Measurements from ENCODE around the gene PEX10. TPM values are rescaled to one million over a fixed set of nuclear protein-coding genes. Genes with fewer than 3 reads are reported as not detected.

The PEX10 gene
- total RNA-seq, 2 experiments from 2014 or later: 9.2 to 10.3 TPM

DNA sequence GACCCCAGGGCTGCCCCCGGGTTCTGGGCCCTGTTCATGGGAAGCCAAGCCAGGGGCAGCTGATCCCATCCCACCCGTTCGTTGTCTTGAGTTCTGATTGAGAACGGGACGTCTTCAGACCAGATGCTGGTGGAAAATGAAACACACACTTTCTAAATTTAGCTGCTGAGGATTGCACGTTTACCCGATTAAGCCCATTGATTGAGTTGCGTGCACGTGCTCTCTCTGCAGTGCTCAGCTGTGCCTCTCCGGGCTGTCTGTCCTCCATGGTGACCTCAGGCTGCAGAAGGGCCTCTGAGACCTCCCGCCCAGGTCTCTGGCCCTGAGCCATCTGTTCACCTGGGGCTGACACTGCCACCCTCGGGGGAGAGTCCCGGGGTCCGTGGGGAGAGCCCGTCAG is 27.0 kb upstream of the PEX10 start:
- Mint-ChIP-seq H3K36me3 (ENCODE audit: low read depth) (no peaks in the 10 kb centered on the region), H3K27ac (no peak overlapping the region), H3K27me3 (peaks cover 5% of the 10 kb centered on the region), H3K9me3 (no peaks in the 10 kb centered on the region), H3K4me1 (no peaks in the 10 kb centered on the region), H3K4me3 (no peak overlapping the region)
- POLR2A ChIA-PET: no interaction called here
- CTCF ChIA-PET: interaction anchor here (0.7 kb wide), 1 partner anchor 19 kb away, joined by 5 read pairs; no protein-coding TSS in a partner anchor
- DNase-seq: no peak

DNA sequence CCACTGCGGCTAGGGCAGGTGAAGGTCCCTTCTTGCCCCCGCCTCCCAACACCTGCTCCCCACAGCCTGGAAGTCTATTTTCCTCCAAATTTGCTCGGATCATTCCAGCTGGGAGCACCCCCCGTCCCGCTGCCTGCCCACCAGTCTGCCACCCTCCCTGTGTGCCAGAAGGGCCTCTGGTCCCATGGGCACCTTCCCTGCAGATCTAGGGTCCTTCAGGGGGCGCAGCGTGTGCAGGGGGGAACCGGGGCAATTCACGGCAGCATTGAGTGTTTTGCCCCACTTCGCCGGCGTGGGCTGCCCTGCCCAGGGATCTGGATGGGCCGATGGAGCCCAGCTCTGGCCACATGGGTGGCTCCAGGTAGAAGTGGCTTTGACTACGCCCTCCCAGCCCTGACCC is 26.3 kb upstream of the PEX10 start:
- Mint-ChIP-seq H3K27ac (no peak overlapping the region), H3K4me1 (no peaks in the 10 kb centered on the region), H3K9me3 (no peaks in the 10 kb centered on the region), H3K4me3 (no peak overlapping the region), H3K36me3 (ENCODE audit: low read depth) (no peaks in the 10 kb centered on the region), H3K27me3 (peaks cover 5% of the 10 kb centered on the region)
- ChIA-PET CTCF (no interaction called here), POLR2A (no interaction called here)
- DNase-seq: no peak

GRCh38 chr1:2438038-2438437 is 25.7 kb upstream of the PEX10 start:
- Mint-ChIP-seq H3K4me1 (no peaks in the 10 kb centered on the region), H3K27me3 (peaks cover 5% of the 10 kb centered on the region), H3K9me3 (no peaks in the 10 kb centered on the region), H3K36me3 (ENCODE audit: low read depth) (no peaks in the 10 kb centered on the region), H3K27ac (no peak overlapping the region), H3K4me3 (no peak overlapping the region)
- no peak for DNase-seq
- ChIA-PET POLR2A (no interaction called here), CTCF (no interaction called here)

GRCh38 chr1:2437617-2438016 is 25.3 kb upstream of the PEX10 start:
- no peak for DNase-seq
- Mint-ChIP-seq H3K9me3 (no peaks in the 10 kb centered on the region), H3K27me3 (peaks cover 3% of the 10 kb centered on the region), H3K4me1 (no peaks in the 10 kb centered on the region), H3K36me3 (ENCODE audit: low read depth) (no peaks in the 10 kb centered on the region), H3K4me3 (no peak overlapping the region), H3K27ac (no peak overlapping the region)
- ChIA-PET POLR2A (no interaction called here), CTCF (no interaction called here)

- no peak overlapping the region for H3K27ac Mint-ChIP-seq
- no peak overlapping the region for H3K4me3 Mint-ChIP-seq
- DNase-seq: no peak
- H3K9me3 Mint-ChIP-seq: no peaks in the 10 kb centered on the region
- CTCF ChIA-PET: no interaction called here
- H3K36me3 Mint-ChIP-seq (ENCODE audit: low read depth): no peaks in the 10 kb centered on the region
- no peaks in the 10 kb centered on the region for H3K27me3 Mint-ChIP-seq
- POLR2A ChIA-PET: no interaction called here
- no peaks in the 10 kb centered on the region for H3K4me1 Mint-ChIP-seq
These were observed 24.5 kb upstream of the PEX10 start for GRCh38 chr1:2436876-2437275.

DNA sequence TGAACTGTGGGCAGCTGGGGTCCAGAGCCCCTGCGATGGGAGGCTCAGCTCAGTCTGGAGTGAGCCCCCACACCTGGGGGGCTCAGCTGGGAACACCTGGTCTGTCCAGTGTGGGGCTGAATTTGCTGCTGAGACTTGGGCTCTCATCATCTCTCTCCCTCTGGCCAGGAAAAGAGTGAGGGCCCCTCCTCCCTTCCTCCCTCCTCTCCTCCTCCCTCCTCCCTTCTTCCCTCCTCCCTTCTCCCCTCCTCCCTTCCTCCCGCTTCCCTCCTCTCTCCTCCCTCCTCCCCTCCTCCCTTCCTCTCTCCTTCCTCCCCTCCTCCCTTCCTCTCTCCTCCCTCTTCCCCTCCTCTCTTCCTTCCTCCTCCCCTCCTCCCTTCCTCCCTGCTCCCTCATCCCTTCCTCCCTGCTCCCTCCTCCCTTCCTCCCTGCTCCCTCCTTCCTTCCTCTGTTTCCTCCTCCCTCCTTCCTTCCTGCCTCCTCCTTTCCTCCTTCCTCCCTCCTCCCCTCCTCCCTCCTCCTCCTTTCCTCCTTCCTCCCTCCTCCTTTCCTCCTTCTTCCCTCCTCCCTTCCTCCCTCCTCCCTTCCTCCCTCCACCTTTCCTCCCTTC is 23.5 kb upstream of the PEX10 start:
- Mint-ChIP-seq H3K27me3 (no peaks in the 10 kb centered on the region), H3K36me3 (ENCODE audit: low read depth) (no peaks in the 10 kb centered on the region), H3K4me1 (no peaks in the 10 kb centered on the region), H3K9me3 (no peaks in the 10 kb centered on the region), H3K4me3 (no peak overlapping the region), H3K27ac (no peak overlapping the region)
- DNase-seq: no peak
- ChIA-PET POLR2A (no interaction called here), CTCF (interaction anchor here (0.5 to 1.0 kb wide), 2 partner anchors 14 to 66 kb away, joined by 3 read pairs; no protein-coding TSS in a partner anchor)

DNA sequence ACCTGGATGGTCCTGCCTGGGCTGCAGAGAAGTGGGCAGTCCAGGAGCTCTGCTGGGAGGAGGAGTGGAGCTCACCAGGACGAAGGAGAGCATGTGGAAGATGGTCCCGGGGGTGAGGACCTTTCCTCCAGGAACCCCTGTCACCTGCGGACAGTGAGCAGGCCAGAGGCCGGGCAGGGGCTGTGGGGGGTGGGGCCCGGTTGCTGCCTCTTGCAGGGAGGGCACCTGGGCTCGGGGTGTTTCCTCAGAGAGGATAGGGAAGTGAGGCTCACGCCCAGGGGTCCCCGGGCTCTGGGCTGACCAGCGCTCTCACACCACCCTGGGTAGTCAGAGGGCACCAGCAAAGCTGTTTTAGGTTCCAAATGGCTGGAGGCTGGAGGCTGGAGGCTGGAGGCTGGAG is 22.7 kb upstream of the PEX10 start:
- CTCF ChIA-PET: interaction anchor here (0.5 to 1.0 kb wide), 2 partner anchors 15 to 65 kb away, joined by 3 read pairs; no protein-coding TSS in a partner anchor
- no peaks in the 10 kb centered on the region for H3K4me1 Mint-ChIP-seq
- H3K36me3 Mint-ChIP-seq (ENCODE audit: low read depth): no peaks in the 10 kb centered on the region
- no peaks in the 10 kb centered on the region for H3K27me3 Mint-ChIP-seq
- POLR2A ChIA-PET: no interaction called here
- no peak overlapping the region for H3K27ac Mint-ChIP-seq
- no peak overlapping the region for H3K4me3 Mint-ChIP-seq
- H3K9me3 Mint-ChIP-seq: peaks cover 2% of the 10 kb centered on the region
- DNase-seq: no peak

- Mint-ChIP-seq H3K9me3 (peaks cover 8% of the 10 kb centered on the region), H3K27ac (no peak overlapping the region), H3K27me3 (no peaks in the 10 kb centered on the region), H3K4me3 (no peak overlapping the region), H3K36me3 (ENCODE audit: low read depth) (no peaks in the 10 kb centered on the region), H3K4me1 (no peaks in the 10 kb centered on the region)
- DNase-seq: no peak
- ChIA-PET POLR2A (no interaction called here), CTCF (no interaction called here)
These were observed 21.7 kb upstream of the PEX10 start for GRCh38 chr1:2433936-2434655.

DNA sequence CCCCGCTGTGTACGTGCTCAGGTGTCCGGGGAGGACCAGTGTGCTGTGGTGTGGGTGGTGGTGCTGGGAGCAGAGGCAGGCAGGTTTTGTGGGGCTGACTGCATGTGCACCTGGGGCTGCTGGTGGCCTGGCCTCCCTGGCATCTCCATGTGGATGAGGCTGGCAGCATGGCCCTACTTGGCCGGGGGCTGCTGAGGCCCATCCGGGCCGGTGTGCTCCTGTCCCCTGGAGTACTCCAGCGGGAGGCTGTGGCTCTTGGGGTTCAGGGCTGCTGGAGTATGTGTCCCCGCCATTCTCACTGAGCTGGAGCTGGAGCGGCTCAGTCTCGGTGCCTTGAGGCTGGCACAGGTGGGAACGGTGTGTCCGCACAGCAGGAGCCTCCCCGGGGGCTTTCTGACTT is 20.8 kb upstream of the PEX10 start:
- Mint-ChIP-seq H3K9me3 (peaks cover 10% of the 10 kb centered on the region), H3K27ac (no peak overlapping the region), H3K27me3 (no peaks in the 10 kb centered on the region), H3K4me1 (no peaks in the 10 kb centered on the region), H3K4me3 (no peak overlapping the region), H3K36me3 (ENCODE audit: low read depth) (no peaks in the 10 kb centered on the region)
- ChIA-PET POLR2A (no interaction called here), CTCF (no interaction called here)
- DNase-seq: no peak

DNA sequence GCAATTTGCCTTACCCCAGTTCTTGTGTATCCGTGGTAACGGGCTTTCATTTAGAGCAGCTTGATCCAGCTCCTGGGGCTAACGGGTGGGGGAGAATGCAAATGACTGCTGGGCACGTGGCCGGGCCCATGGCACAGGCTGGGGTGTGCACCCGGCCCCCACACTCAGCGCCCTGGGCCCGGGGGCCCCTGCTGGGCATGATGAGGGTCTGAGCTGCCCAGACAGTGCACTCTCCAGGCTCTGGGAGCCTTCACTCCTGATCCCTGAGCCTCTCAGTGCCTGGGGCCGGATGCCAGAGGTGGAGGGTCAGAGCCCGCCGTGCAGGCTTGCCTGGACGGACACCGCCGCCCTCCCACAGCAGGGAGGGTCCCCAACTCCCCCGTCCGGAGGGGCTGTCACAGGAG is 20.1 kb upstream of the PEX10 start:
- ChIA-PET POLR2A (no interaction called here), CTCF (no interaction called here)
- H3K27me3 Mint-ChIP-seq: no peaks in the 10 kb centered on the region
- no peak overlapping the region for H3K4me3 Mint-ChIP-seq
- H3K36me3 Mint-ChIP-seq (ENCODE audit: low read depth): no peaks in the 10 kb centered on the region
- DNase-seq: no peak
- peaks cover 10% of the 10 kb centered on the region for H3K9me3 Mint-ChIP-seq
- no peaks in the 10 kb centered on the region for H3K4me1 Mint-ChIP-seq
- H3K27ac Mint-ChIP-seq: no peak overlapping the region

GRCh38 chr1:2431518-2431917 is 19.2 kb upstream of the PEX10 start:
- POLR2A ChIA-PET: no interaction called here
- CTCF ChIA-PET: interaction anchor here (1.0 kb wide), 1 partner anchor 9 kb away, joined by 3 read pairs; no protein-coding TSS in a partner anchor
- no peak overlapping the region for H3K4me3 Mint-ChIP-seq

DNA sequence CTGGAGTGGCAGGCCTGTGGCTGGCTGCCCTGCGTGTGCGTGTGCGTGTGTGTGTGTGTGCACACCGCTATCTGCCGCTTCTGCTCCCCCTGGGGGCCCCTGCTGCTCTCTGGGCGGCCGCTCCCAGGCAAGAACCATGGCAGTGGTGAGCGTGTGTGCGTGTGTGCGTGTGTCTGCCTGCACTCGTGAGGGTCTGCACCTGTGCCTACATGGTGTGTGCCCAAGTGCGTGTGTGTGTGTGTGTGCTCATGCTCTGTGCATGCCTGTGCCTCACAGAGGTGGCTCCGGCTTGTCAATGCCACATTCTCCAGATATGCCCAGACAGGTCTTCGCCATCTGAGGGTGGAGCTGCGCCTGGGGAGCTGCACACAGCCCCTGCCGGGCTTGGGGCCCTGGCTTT is 18.7 kb upstream of the PEX10 start:
- H3K4me3 Mint-ChIP-seq: no peak overlapping the region
- no peaks in the 10 kb centered on the region for H3K4me1 Mint-ChIP-seq
- no peak for DNase-seq
- H3K27me3 Mint-ChIP-seq: no peaks in the 10 kb centered on the region
- no peak overlapping the region for H3K27ac Mint-ChIP-seq
- H3K36me3 Mint-ChIP-seq (ENCODE audit: low read depth): no peaks in the 10 kb centered on the region
- ChIA-PET CTCF (interaction anchor here (1.0 kb wide), 1 partner anchor 8 kb away, joined by 3 read pairs; no protein-coding TSS in a partner anchor), POLR2A (no interaction called here)
- peaks cover 10% of the 10 kb centered on the region for H3K9me3 Mint-ChIP-seq

More at GRCh38 chr1:2431518-2431917, 19.2 kb upstream of the PEX10 start:
- Mint-ChIP-seq H3K9me3 (peaks cover 10% of the 10 kb centered on the region), H3K27ac (no peak overlapping the region), H3K4me1 (no peaks in the 10 kb centered on the region), H3K27me3 (no peaks in the 10 kb centered on the region), H3K36me3 (ENCODE audit: low read depth) (no peaks in the 10 kb centered on the region)
- no peak for DNase-seq

GRCh38 chr1:2430592-2430973 is 18.2 kb upstream of the PEX10 start:
- peaks cover 10% of the 10 kb centered on the region for H3K9me3 Mint-ChIP-seq
- H3K27me3 Mint-ChIP-seq: no peaks in the 10 kb centered on the region
- CTCF ChIA-PET: no interaction called here
- H3K4me1 Mint-ChIP-seq: no peaks in the 10 kb centered on the region
- no peak overlapping the region for H3K4me3 Mint-ChIP-seq
- no peak overlapping the region for H3K27ac Mint-ChIP-seq
- POLR2A ChIA-PET: no interaction called here
- no peak for DNase-seq
- H3K36me3 Mint-ChIP-seq (ENCODE audit: low read depth): no peaks in the 10 kb centered on the region
